Ascending aorta (tissue), 2 donors: ENCODE measurements around the gene ANGEL2. TPM values are rescaled to one million over a fixed set of nuclear protein-coding genes. Genes with fewer than 3 reads are reported as not detected.
"Not testable (repeated sequence)": the region's sequence is repeated elsewhere in the genome, so short reads cannot be mapped to it uniquely, and the experiment has no call there.

Experiments used
- DNase-seq, 2 donors: peaks; one replicate each; pipeline ENCODE4 v3.0.0-alpha.2; 2019; ENCODE audit warnings: low spot score in 2 of 2
- H3K27ac ChIP-seq, 2 donors: fragments of 200-600 bp; sonication (generic); one replicate each; pipeline ENCODE4 v1.5.1; 2016 to 2017; ENCODE audit warnings: mild to moderate bottlenecking in 1 of 2
- H3K27me3 ChIP-seq: fragments of 200-600 bp; sonication (generic); one replicate; pipeline ENCODE4 v1.5.1; 2017
- H3K36me3 ChIP-seq, 2 donors: fragments of 200-600 bp; sonication (generic); one replicate each; pipeline ENCODE4 v1.5.1; 2016
- H3K4me1 ChIP-seq, 2 donors: fragments of 200-600 bp; sonication (generic); one replicate each; pipeline ENCODE4 v1.5.1; 2016 to 2017; ENCODE audit warnings: mild to moderate bottlenecking in 1 of 2
- H3K4me3 ChIP-seq, 2 donors: fragments of 200-600 bp; sonication (generic); one replicate each; pipeline ENCODE4 v1.5.1; 2016 to 2017; ENCODE audit warnings: mild to moderate bottlenecking in 1 of 2
- H3K9me3 ChIP-seq, 2 donors: fragments of 200-600 bp; sonication (generic); one replicate each; pipeline ENCODE4 v1.5.1; 2016
- intact Hi-C: fragments of 100-400 bp; cut with DNase I; formaldehyde crosslinking; loops from one replicate; pipeline ENCODE4 v1.15.1; 2023
- total RNA-seq: library from RNA; depleted of rRNA; stranded (reverse); fragments of >200 nt; gene quantifications from one replicate; pipeline ENCODE4 v1.1.0, GENCODE V29; 2016
- TF ChIP-seq, protein P1 (sequence below), 3 experiments: fragments of 200-600 bp in 2 of 3; fragments of 450-650 bp in 1 of 3; sonication (generic) in 2 of 3; IDR thresholded peaks; one replicate each; pipeline ENCODE4 v1.5.1; 2016 to 2019; ENCODE audit warnings: antibody characterized with exemption in 3 of 3, mild to moderate bottlenecking in 1 of 3, moderate library complexity in 1 of 3

The ANGEL2 gene
- total RNA-seq, 1 donor from 2014 or later: 36.7 TPM

DNA sequence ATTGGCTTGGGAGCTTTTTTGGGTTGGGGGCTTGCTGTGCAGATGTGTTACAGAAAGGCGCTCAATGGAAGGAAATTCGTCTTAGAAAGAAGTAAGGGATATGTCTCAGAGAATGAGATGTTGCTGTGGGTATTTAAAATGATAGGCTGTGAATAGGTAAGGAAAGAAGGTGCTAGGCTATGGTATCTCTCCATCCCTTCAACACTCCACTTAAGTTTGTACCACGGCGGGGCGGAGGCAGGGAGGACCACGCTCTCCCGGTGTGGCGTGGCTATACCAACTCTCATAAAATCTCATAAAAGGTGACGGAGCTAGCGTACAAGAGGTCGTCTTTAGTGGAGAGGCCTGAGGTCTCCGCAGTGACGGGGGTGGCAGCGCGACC lies 35.1 kb upstream of the ANGEL2 start:
- no peak for DNase-seq
- H3K9me3 ChIP-seq: no peaks in the 10 kb centered on the region
- H3K4me3 ChIP-seq: peak overlapping the region; percentile 75 to 92
- H3K27ac ChIP-seq: peak overlapping the region; percentile 67 to 77
- intact Hi-C loops: loop anchor here (1.0 to 5.0 kb wide), 3 partner anchors 35 to 258 kb away; partner anchors contain the start of genes ANGEL2, FLVCR1, NSL1 and TATDN3
- no peaks in the 10 kb centered on the region for H3K27me3 ChIP-seq
- no peaks in the 10 kb centered on the region for H3K36me3 ChIP-seq
- peaks cover 6 to 11% of the 10 kb centered on the region in 2 donors for H3K4me1 ChIP-seq
- TF ChIP-seq, protein P1, sequence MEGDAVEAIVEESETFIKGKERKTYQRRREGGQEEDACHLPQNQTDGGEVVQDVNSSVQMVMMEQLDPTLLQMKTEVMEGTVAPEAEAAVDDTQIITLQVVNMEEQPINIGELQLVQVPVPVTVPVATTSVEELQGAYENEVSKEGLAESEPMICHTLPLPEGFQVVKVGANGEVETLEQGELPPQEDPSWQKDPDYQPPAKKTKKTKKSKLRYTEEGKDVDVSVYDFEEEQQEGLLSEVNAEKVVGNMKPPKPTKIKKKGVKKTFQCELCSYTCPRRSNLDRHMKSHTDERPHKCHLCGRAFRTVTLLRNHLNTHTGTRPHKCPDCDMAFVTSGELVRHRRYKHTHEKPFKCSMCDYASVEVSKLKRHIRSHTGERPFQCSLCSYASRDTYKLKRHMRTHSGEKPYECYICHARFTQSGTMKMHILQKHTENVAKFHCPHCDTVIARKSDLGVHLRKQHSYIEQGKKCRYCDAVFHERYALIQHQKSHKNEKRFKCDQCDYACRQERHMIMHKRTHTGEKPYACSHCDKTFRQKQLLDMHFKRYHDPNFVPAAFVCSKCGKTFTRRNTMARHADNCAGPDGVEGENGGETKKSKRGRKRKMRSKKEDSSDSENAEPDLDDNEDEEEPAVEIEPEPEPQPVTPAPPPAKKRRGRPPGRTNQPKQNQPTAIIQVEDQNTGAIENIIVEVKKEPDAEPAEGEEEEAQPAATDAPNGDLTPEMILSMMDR (IDR thresholded peaks at IDR 0.05): no peak

DNA sequence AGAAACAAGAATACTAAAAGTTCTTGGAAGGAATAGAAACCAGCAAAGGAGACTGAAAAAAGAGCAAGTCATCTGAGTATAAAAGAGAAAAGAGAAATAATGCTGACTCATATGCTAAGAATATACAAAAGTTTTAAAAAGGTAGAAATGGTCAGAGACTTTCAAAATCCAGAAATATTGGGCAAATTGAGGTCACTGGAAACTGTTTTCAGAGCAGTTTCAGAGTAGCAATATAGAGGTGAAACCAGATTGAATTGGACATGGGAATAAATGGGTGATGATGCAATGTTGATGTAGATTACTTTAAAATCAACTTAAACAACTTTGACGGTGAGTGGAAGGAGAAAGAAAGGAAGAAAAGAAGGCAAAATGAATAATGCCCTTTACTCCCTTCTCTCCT lies 33.6 kb upstream of the ANGEL2 start:
- Histone ChIP-seq H3K4me1 (peaks cover 6 to 11% of the 10 kb centered on the region in 2 donors), H3K27me3 (no peaks in the 10 kb centered on the region), H3K9me3 (no peaks in the 10 kb centered on the region), H3K36me3 (no peaks in the 10 kb centered on the region), H3K4me3 (no peak overlapping the region), H3K27ac (no peak overlapping the region)
- intact Hi-C loops: no loop called here
- DNase-seq: no peak
- TF ChIP-seq, protein P1 (IDR thresholded peaks at IDR 0.05): no peak

DNA sequence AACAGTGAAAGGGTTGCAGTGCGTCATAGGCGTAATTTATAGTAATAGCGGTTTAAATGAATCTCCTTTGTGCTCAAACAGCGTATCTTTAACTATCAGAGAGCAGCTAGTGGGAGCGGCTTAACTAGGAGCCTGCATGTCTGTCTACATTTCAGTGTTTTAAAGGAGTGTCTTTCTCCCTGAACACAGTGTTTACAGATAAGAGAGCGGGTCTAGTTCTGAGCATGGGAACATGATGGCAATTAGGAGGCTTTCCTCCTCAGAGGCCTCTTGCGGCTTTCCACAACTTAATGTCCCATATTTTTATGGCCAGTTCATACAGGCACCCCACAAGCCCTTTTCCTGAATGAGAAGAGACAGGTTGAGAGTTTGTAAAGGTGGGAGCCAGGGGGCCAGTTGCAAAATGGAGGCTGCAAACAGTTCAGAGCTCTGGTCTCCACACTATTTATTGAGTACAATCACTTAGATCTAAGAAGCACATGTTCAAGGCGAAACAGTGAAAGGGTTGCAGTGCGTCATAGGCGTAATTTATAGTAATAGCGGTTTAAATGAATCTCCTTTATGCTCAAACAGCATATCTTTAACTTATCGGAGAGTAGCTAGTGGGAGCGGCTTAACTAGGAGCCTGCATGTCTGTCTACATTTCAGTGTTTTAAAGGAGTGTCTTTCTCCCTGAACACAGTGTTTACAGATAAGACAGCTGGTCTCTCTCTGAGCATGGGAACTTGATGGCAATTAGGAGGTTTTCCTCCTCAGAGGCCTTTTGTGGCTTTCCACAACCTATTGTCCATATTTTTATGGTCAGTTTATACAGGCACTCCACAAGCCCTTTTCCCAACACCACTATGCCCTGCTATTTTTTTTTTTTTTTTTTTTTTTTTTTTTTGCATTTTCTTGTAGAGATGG lies 29.9 kb upstream of the ANGEL2 start:
- DNase-seq, H3K27ac ChIP-seq, H3K36me3 ChIP-seq, H3K9me3 ChIP-seq, H3K27me3 ChIP-seq, H3K4me1 ChIP-seq, H3K4me3 ChIP-seq, intact Hi-C loops: not testable (repeated sequence)

DNA sequence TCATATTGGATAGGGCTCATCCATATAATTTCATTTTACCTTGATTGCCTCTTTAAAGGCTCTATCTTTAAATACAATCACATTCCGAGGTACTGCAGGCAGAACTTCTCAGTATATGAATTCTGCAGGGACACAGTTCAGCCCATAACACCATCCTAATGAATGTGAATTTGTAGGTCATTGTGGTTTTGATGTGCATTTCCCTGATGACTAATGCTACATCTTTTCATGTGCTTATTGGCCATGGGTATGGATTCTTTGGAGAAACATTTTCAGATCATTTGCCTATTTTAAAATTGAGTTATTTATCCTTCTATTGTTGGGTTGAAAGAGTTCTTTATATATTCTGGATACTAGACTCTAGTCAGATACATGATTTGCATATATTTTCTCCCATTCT lies 25.8 kb upstream of the ANGEL2 start:
- no peaks in the 10 kb centered on the region for H3K36me3 ChIP-seq
- no peaks in the 10 kb centered on the region for H3K4me1 ChIP-seq
- H3K4me3 ChIP-seq: no peak overlapping the region
- no peak for DNase-seq
- no peaks in the 10 kb centered on the region for H3K9me3 ChIP-seq
- no peaks in the 10 kb centered on the region for H3K27me3 ChIP-seq
- intact Hi-C loops: no loop called here
- H3K27ac ChIP-seq: no peak overlapping the region
- TF ChIP-seq, protein P1 (IDR thresholded peaks at IDR 0.05): no peak

DNA sequence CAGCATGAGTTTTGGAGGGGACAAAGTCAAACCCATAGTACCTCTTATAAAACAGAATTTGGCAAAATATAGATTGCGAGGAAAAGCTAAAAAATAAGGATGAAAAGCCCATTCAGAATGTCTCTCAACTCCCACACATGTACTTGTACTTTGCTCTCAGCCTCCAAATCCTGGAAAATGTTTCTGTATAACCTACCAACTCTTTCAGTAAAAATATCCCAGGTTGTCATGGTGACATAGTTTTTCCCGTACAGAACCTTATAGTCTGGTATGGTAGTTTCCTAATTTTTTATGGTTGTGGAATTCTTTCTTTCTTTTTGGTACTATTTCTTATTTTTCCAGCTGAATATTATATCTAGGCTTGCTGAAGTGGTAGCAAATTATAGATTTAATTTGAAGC lies 19.9 kb upstream of the ANGEL2 start:
- intact Hi-C loops: no loop called here
- H3K9me3 ChIP-seq: no peaks in the 10 kb centered on the region
- H3K27me3 ChIP-seq: no peaks in the 10 kb centered on the region
- TF ChIP-seq, protein P1 (IDR thresholded peaks at IDR 0.05): no peak
- H3K4me3 ChIP-seq: no peak overlapping the region
- DNase-seq: no peak
- H3K36me3 ChIP-seq: no peaks in the 10 kb centered on the region
- H3K4me1 ChIP-seq: no peaks in the 10 kb centered on the region
- H3K27ac ChIP-seq: no peak overlapping the region

DNA sequence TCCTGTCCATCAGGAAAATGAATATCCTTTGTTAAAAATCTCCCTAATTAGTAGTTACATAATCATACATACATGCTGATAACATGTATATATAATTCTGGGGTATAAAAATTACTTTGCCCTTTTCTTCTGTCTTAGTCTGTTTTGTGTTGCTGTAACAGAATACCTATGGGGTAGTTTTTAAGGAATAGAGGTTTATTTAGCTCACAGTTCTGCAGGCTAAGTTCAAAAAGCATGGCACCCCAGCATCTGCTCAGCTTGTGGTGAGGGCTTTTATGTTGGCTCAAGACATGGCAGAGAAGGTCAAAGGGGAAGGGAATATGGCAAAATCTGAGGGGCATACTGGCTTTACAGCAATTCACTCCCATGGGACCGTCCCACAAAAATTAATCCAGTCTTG lies 19.0 kb upstream of the ANGEL2 start:
- H3K27me3 ChIP-seq: no peaks in the 10 kb centered on the region
- no peaks in the 10 kb centered on the region for H3K36me3 ChIP-seq
- H3K4me3 ChIP-seq: no peak overlapping the region
- intact Hi-C loops: no loop called here
- no peak for DNase-seq
- TF ChIP-seq, protein P1 (IDR thresholded peaks at IDR 0.05): no peak
- no peaks in the 10 kb centered on the region for H3K4me1 ChIP-seq
- H3K9me3 ChIP-seq: no peaks in the 10 kb centered on the region
- no peak overlapping the region for H3K27ac ChIP-seq
